ENCODE results near the gene SLC4A1AP.

DNA sequence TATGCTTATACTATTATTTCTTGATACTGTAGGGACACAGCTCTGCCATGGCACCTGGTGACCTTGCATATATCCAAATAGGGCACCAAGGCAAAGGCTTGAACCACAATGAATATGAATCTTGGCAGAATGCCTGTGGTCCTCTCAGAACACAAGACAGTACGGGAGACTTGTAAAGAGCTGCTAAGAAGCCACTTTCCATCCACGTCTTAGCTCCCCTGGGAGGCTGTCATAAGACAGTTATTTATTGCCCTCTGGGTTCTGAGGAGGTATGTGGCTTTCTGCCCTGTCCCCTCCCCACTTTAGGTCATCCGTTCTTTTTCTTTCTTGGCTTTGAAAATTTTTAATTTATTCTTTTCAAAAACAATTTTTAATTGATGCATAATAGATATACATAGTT is 78.0 kb downstream of the SLC4A1AP start:
- TF ChIP-seq POLR2A (IDR thresholded peaks at IDR 0.05) (no peak), CTCF (IDR thresholded peaks at IDR 0.05) (no peak)

All from esophagus squamous epithelium (tissue), 4 donors.